ENCODE results near the gene RPS28.
"Not testable (repeated sequence)": the region's sequence is repeated elsewhere in the genome, so short reads cannot be mapped to it uniquely, and the experiment has no call there.

Gene RPS28

GRCh38 chr19:8340341-8341096 lies 19.2 kb downstream of the RPS28 start:
- in situ Hi-C loops (cut with MboI; ENCODE audit: low sequenced_read_pairs), result no loop called here

- in situ Hi-C loops (cut with MboI; ENCODE audit: low sequenced_read_pairs), result not testable (repeated sequence)
Observed at GRCh38 chr19:8341504-8341903, 20.2 kb downstream of the RPS28 start.

GRCh38 chr19:8342316-8342683 lies 21.0 kb downstream of the RPS28 start:
- in situ Hi-C loops (cut with MboI; ENCODE audit: low sequenced_read_pairs), result no loop called here

DNA sequence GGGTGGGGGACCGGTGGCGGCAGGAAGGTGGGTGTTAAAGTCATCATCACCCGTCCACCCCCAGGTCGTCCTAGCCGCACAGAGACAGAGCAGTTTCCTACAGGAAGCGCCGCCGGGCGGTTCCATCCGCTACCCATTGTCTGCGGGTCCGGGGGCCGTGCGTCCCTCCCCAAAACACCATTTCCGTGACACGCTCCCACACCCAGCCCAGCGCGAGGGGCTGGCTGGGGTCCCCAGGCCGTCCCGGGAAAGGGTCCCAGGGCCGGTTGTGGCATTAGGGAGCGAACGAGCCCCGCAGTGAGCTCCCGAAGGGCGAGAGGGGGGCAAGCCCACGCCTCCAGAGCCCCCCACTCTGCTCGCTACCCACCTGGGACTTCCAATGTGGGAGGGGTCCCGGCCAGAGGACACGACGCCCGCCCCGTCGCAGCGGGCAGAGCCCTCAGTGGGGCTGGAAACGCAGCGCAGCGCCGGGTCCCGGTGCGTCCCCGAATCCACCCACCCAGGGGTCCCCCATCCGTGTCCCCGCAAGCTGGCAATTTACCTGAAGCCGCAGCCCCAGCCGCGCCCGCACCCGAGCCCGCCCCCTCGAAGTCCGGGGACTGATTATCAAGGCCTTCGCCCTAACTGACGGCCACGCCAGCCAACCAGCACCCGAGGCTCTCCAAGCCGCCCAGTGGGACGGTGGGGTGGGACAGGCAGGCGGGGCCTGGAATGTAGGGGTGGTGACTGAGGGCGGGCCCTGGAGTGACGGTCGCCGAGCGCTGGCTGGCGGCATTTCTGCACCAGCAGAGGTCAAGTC lies 21.6 kb downstream of the RPS28 start, which contains the start of gene KANK3:
Gene KANK3, minus strand, starts transcription at position 579 of the 799 bp plus-strand sequence. CDS start 5,434 bp downstream, outside the sequence.
- in situ Hi-C loops (cut with MboI; ENCODE audit: low sequenced_read_pairs), result no loop called here

GRCh38 chr19:8343483-8343844 lies 22.2 kb downstream of the RPS28 start:
- in situ Hi-C loops (cut with MboI; ENCODE audit: low sequenced_read_pairs), result no loop called here

DNA sequence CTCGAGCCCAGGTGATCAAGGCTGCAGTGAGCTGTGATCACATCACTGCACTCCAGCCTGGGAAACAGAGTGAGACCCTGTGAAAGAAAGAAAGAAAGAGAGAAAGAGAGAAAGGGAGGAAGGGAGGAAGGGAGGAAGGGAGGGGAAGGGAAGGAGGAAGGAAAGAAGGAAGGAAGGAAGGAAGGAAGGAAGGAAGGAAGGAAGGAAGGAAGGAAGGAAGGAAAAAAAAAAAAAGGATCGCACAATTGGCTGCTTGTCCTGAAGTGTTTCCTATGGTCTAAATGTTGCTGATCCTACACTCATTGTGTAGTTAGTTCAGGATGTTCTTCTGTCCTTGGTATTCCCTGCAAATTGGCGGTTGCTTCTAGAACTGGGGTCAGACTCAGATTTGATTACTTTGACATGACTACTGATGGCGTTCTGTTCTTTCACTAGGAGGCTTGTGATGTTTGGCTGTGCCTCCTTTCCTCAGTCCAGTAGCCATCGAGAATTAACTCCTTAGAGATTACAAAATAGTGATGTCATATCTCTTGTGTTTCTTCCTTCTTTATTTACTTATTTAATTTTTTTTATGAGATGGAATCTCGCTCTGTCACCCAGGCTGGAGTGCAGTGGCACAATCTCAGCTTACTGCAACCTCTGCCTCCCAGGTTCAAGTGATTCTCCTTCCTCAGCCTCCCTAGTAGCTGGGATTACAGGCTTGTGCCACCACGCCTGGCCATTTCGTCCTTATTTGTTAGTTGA lies 28.5 kb downstream of the RPS28 start:
- in situ Hi-C loops (cut with MboI; ENCODE audit: low sequenced_read_pairs), result not testable (repeated sequence)

DNA sequence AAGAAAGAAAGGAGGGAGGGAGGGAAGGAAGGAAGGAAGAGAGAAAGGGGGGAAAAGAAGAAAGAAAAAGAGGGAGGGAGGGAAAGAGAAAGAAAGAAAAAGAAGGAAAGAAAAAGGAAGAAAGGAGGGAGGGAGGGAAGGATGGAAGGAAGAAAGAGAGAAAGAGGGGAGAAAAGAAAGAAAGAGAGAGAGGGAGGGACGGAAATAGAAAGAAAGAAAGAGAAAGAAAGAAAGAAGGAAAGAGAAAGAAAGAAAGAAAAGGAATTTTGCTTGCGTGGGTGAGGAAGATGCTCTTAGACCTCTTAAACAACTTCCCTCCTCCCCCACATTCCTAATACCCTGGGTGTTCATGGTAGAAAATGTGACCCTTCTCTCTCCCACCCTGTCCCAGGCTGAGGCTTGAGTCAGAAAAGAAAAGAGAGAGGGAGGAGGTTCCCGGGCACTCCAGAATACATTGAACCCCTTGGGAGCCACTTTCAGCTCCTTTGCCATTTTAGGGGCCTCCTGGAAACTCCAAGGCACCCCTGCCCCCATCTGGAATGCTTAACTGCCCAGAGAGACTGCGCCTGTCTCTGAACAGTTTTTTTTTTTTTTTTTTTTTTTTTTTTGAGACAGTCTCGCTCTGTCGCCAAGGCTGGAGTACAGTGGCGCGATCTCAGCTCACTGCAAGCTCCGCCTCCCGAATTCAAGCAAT lies 31.0 kb downstream of the RPS28 start:
- in situ Hi-C loops (cut with MboI; ENCODE audit: low sequenced_read_pairs), result no loop called here

GRCh38 chr19:8352845-8353244 lies 31.5 kb downstream of the RPS28 start:
- in situ Hi-C loops (cut with MboI; ENCODE audit: low sequenced_read_pairs), result not testable (repeated sequence)

DNA sequence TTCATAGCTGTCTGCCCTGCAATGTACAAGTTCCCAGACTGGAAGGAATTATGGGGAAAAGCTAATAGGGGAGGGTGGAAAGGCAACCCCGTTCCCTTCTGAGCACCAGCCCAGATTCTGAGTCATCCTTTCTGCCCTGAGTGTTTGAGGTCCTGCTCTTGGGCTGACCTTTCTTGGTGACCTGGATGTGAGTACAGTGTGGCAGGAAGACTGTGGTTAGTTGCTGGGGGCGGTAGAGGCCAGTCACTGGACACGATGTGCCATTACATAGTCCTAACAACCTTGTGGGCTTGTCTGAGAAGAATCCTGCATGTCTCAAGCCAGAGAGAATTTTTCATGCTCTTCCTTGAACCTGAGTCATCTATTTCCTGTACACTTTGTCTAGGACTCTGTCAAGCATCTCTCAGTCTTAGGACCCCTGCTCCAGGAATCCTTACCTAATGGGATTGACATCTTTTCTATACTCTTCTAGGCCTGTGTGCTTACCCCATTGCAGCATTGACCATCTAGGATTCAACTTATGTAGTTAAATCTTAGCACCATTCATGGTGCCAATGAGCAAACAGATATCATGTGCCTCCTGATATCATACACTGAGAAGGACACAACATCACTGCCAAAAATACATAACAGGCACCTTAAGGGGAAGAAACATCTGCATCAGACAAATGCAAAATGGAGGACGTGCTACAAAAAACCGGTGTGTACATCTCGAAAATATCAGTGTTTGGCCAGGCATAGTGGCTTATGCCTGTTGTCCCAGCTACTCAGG lies 34.5 kb downstream of the RPS28 start:
- in situ Hi-C loops (cut with MboI; ENCODE audit: low sequenced_read_pairs), result no loop called here

DNA sequence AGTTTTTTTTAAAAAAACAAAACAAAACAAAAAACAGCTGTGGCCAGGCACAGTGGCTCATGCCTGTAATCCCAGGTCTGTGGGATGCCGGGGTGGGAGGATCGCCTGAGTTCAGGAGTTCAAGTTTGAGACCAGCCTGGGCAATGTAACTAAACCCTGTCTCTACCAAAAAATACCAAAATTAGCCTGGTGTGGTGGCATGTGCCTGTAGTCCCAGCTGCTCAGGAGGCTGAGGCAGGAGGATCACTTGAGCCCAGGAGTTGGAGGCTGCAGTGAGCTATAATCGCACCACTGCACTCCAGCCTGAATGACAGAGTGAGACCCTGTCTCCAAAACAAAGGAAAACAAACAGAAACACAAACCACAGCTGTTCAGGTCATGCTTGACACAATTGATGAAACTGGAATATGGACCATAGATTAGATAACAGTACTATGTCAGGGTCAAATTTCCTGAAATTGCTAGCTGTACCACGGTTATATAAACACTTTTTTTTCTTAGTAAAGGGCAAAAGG lies 35.8 kb downstream of the RPS28 start:
- in situ Hi-C loops (cut with MboI; ENCODE audit: low sequenced_read_pairs), result no loop called here

- in situ Hi-C loops (cut with MboI; ENCODE audit: low sequenced_read_pairs), result no loop called here
Observed at GRCh38 chr19:8358948-8359347, 37.7 kb downstream of the RPS28 start.

GRCh38 chr19:8360196-8360595 lies 38.9 kb downstream of the RPS28 start:
- in situ Hi-C loops (cut with MboI; ENCODE audit: low sequenced_read_pairs), result no loop called here

DNA sequence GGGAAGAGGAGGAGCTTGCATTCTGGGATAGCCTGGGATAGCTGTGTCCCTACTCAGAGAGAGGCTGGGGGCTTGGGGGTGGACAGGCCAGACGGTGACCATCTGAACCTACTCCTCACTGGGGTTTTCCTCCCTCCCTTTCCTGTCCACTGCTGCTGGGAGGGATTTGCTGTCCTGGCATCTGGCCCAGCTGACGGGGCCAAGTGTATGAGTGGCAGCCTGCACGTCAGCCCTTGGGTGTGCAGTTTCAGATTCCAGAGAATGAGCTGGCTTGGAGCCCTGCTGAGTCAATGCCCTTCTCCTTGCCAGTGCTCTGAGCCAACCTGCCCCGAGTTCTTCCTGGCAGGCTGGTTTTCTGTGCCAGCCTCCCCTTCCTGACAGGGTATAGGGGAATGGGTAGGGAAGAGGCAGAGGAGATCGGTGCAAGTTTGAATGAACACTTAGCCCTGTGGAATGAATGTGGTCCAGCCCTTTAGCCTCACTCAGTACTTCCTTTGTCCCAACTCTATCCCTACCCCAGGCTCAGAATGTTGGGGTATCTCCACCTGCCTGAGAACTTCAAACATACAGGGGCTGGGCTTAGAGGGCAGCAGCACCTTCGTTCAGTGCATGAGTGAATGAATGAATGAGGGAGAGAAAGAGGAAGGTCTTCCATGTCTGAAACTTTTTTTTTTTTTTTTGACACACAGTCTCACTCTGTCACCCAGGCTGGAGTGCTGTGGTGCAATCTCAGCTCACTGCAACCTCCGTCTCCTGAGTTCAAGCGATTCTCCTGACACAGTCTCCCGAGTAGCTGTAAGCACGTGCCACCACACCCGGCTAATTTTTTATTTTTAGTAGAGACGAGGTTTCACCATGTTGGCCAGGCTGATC lies 40.9 kb downstream of the RPS28 start:
- in situ Hi-C loops (cut with MboI; ENCODE audit: low sequenced_read_pairs), result no loop called here

- in situ Hi-C loops (cut with MboI; ENCODE audit: low sequenced_read_pairs), result no loop called here
Observed at GRCh38 chr19:8363803-8364771, 42.8 kb downstream of the RPS28 start, which contains the start of gene ANGPTL4. Gene ANGPTL4 (plus strand): TSS chr19:8364155. CDS start chr19:8364322, 167 bp downstream.

- in situ Hi-C loops (cut with MboI; ENCODE audit: low sequenced_read_pairs), result no loop called here
Observed at GRCh38 chr19:8366121-8366581, 44.9 kb downstream of the RPS28 start.

DNA sequence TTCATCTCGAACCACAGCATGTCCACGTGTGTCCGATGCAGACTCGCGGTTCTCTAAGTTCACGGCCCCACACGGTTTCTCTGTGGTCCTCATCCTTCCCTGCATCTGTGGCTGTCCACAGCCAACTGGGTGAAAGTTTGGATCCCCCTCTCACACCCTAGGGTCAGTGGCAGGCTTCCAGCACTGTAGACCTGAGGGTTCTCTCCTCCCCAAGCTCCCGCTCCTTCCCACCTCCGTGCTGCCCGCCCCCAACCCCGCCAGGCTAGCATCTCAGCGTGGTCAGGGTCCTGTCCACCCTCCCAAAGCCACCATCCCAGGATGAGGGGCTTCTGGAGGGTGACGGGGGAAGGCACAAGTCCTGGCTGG lies 45.6 kb downstream of the RPS28 start:
- in situ Hi-C loops (cut with MboI; ENCODE audit: low sequenced_read_pairs), result no loop called here

DNA sequence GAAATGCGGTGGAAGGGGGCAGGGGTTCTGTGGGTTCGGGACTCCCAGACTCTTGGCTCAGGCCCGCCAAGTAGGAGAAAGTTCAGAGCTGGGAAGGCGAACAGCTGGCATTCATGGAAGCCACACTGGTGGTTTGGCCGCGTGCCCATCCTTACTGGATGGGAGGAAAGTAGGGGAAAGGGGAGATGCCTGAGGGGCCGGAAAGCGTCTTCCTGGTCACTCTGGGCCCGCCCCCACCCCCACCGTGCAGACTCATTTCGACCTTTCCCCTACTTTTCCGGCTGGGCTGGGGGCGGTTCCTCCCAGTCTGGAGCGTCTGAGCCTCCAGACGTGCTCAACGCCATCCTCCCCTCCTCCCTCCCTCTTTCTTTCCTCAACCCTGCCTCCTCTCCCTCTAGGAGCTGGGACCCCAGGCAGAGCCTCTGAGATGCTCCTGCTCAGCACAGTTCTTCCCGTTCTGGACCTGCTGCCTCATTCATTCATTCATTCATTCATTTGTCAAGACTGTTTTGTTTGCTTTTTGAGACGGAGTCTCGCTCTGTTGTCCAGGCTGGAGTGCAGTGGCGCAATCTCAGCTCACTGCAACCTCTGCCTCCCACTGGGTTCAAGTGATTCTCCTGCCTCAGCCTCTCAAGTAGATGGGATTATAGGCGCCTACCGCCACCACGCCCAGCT lies 46.2 kb downstream of the RPS28 start:
- in situ Hi-C loops (cut with MboI; ENCODE audit: low sequenced_read_pairs), result no loop called here

Data from HL-60/S4 treated with retinoic acid at 250 ng/mL for 4 days and 3 days (cell line).